K562 (cell line): ENCODE results near the gene EGLN1. TPM values are rescaled to one million over a fixed set of nuclear protein-coding genes. Genes with fewer than 3 reads are reported as not detected.

Source experiments
- ATAC-seq: fragments of 200-7000 bp; cut with Tn5 transposase; 3 replicates; pipeline ENCODE4 v1.9.1; 2020; ENCODE audit warnings: moderate library complexity
- BruUV-seq: library from RNA; stranded (reverse); fragments of 400-500 nt; replicated peaks from 2 replicates; lab custom pipeline; 2021; lab: Mats Ljungman, UMichigan
- CTCF ChIA-PET: fragments of 300-600 bp; formaldehyde crosslinking; extraction: SDS; loops from one replicate; lab custom pipeline; 2021; ENCODE audit warnings: low intra/inter-chr PET ratio; lab: Yijun Ruan, JAX
- POLR2A ChIA-PET: fragments of 300-600, 350-650 bp; sonication (Branson Sonifier 250); formaldehyde crosslinking; extraction: SDS; loops from one replicate; lab custom pipeline; 2021; ENCODE audit warnings: antibody characterized with exemption, inconsistent platforms; lab: Yijun Ruan, JAX
- DNase-seq, 4 experiments: peaks; one replicate each; pipeline versions ENCODE4 v3.0.0 to v3.0.0-alpha.2; 2011 to 2018; ENCODE audit warnings: low spot score in 3 of 4, mixed read lengths in 3 of 4; ENCODE audit errors: extremely low read depth in 1 of 4
- FAIRE-seq: peaks from 2 replicates; lab custom pipeline; 2011; peaks lifted over from hg19 to GRCh38; lab: Jason Lieb, UNC
- H2AFZ ChIP-seq: 2 replicates; pipeline ENCODE4 v1.6.0; 2011; ENCODE audit warnings: low read depth, low read length, control low read depth, inconsistent platforms
- H3K27ac ChIP-seq: fragments of 200-600 bp; 3 replicates; pipeline ENCODE4 v1.8.0; 2011; ENCODE audit warnings: low read depth, mild to moderate bottlenecking, control low read depth, inconsistent platforms, low read length, moderate library complexity, mixed read lengths; ENCODE audit errors: extremely low read depth
- H3K27me3 ChIP-seq, 2 experiments: fragments of 300-600 bp in 1 of 2; 2 replicates in 1 of 2; 3 replicates in 1 of 2; pipeline versions ENCODE4 v1.6.0 to v1.8.0; 2011; ENCODE audit warnings: inconsistent platforms in 2 of 2, low read length in 2 of 2, mild to moderate bottlenecking in 1 of 2, mixed read lengths in 1 of 2, moderate library complexity in 1 of 2; ENCODE audit not compliant: control insufficient read depth in 2 of 2, insufficient read depth in 2 of 2
- H3K36me3 ChIP-seq: fragments of 300-600 bp; 3 replicates; pipeline ENCODE4 v1.8.0; 2011; ENCODE audit warnings: mild to moderate bottlenecking, low read length, inconsistent platforms; ENCODE audit not compliant: control insufficient read depth, insufficient read depth
- H3K4me1 ChIP-seq, 2 experiments: fragments of 200-600 bp in 1 of 2; replicated peaks in 1 of 2; 2 replicates in 1 of 2; 3 replicates in 1 of 2; pipeline versions ENCODE4 v1.5.1 to v1.8.0; 2011; ENCODE audit warnings: inconsistent platforms in 2 of 2, low read length in 2 of 2, mild to moderate bottlenecking in 1 of 2, mixed read lengths in 1 of 2, moderate library complexity in 1 of 2; ENCODE audit not compliant: control insufficient read depth in 2 of 2, insufficient read depth in 2 of 2
- H3K4me2 ChIP-seq: 2 replicates; pipeline ENCODE4 v1.6.1; 2011; ENCODE audit warnings: low read length, control low read depth, inconsistent platforms, mixed read lengths; ENCODE audit not compliant: insufficient read depth
- H3K4me3 ChIP-seq: fragments of 200-600 bp; sonication (generic), shearing (Covaris generic); 2 replicates; pipeline ENCODE4 v1.5.1; 2016; ENCODE audit warnings: control low read depth, inconsistent platforms
- H3K79me2 ChIP-seq: fragments of 200-600 bp; 3 replicates; pipeline ENCODE4 v1.8.0; 2011; ENCODE audit warnings: low read length, inconsistent platforms; ENCODE audit not compliant: control insufficient read depth, insufficient read depth
- H3K9ac ChIP-seq, 2 experiments: 2 replicates each; pipeline versions ENCODE4 v1.6.0 to v1.6.1; 2011; ENCODE audit warnings: low read depth in 2 of 2, low read length in 2 of 2, control low read depth in 1 of 2, inconsistent platforms in 1 of 2, mild to moderate bottlenecking in 1 of 2, mixed read lengths in 1 of 2; ENCODE audit not compliant: insufficient read depth in 1 of 2
- H3K9me1 ChIP-seq: one replicate; pipeline ENCODE4 v1.6.0; 2011; ENCODE audit warnings: inconsistent platforms, mild to moderate bottlenecking, low read length, moderate library complexity; ENCODE audit not compliant: control insufficient read depth, insufficient read depth
- H3K9me3 ChIP-seq: replicated peaks from 2 replicates; pipeline ENCODE4 v1.5.1; 2011; ENCODE audit warnings: low read depth, low read length, inconsistent platforms; ENCODE audit not compliant: control insufficient read depth, insufficient read depth
- H4K20me1 ChIP-seq: replicated peaks from 2 replicates; pipeline ENCODE4 v1.6.1; 2011; ENCODE audit warnings: low read length, inconsistent platforms, mixed read lengths; ENCODE audit not compliant: control insufficient read depth, insufficient read depth
- ARHGAP35 ChIP-seq: fragments of 450-650 bp; IDR thresholded peaks from 2 replicates; pipeline ENCODE4 v1.6.1; 2018; ENCODE audit not compliant: partially characterized antibody
- BACH1 ChIP-seq: fragments of 200-800 bp; sonication (Bioruptor generic); IDR thresholded peaks from 2 replicates; pipeline ENCODE4 v1.6.1; 2016; ENCODE audit warnings: missing genetic modification characterization, missing compliant biosample characterization
- FIP1L1 ChIP-seq: fragments of 200-400 bp; formaldehyde crosslinking; IDR thresholded peaks from 2 replicates; pipeline ENCODE4 v1.6.1; 2018; ENCODE audit warnings: mild to moderate bottlenecking, low read depth, low read length; ENCODE audit not compliant: poor library complexity, severe bottlenecking
- FOS ChIP-seq: IDR thresholded peaks from 3 replicates; pipeline ENCODE4 v1.6.1; 2011; ENCODE audit not compliant: insufficient read length; ENCODE audit errors: extremely low read depth
- THRAP3 ChIP-seq: fragments of 450-650 bp; IDR thresholded peaks from 2 replicates; pipeline ENCODE4 v1.6.1; 2016; ENCODE audit warnings: mild to moderate bottlenecking, inconsistent platforms, borderline replicate concordance
- TRIM24 ChIP-seq, 2 experiments: fragments of 450-650 bp; IDR thresholded peaks; 2 replicates each; pipeline ENCODE4 v1.6.1; 2016
- ZC3H4 ChIP-seq: sonication (generic); formaldehyde crosslinking; IDR thresholded peaks from 2 replicates; pipeline ENCODE4 v1.9.0; 2021; ENCODE audit warnings: missing genetic modification reagents, borderline replicate concordance
- ZFP91 ChIP-seq: sonication (generic); formaldehyde crosslinking; IDR thresholded peaks from 2 replicates; pipeline ENCODE4 v1.8.0; 2022; ENCODE audit warnings: mild to moderate bottlenecking, missing genetic modification reagents
- ZKSCAN1 ChIP-seq: fragments of 150-350 bp; IDR thresholded peaks from 2 replicates; pipeline ENCODE4 v1.6.1; 2016; ENCODE audit warnings: low read depth, low read length
- ZNF3 ChIP-seq: fragments of 250-450 bp; sonication (Bioruptor Pico); IDR thresholded peaks from 2 replicates; pipeline ENCODE4 v1.5.0; 2021; ENCODE audit warnings: mild to moderate bottlenecking, moderate library complexity
- ZNF318 ChIP-seq, 2 experiments: fragments of 450-650 bp; IDR thresholded peaks; 2 replicates each; pipeline ENCODE4 v1.6.1; 2016; ENCODE audit warnings: mild to moderate bottlenecking in 2 of 2, borderline replicate concordance in 1 of 2, low read depth in 1 of 2, moderate library complexity in 1 of 2
- ZNF586 ChIP-seq: fragments of 450-650 bp; formaldehyde crosslinking; conservative IDR thresholded peaks from 2 replicates; pipeline ENCODE4 v1.4.0; 2020; ENCODE audit warnings: mild to moderate bottlenecking, moderate library complexity
- WGBS: fragments of 100-300 bp; shearing (Covaris generic); methylation state at CpG from one replicate; pipeline ENCODE4 v1.1.6; 2016; ENCODE audit warnings: low coverage, mixed read lengths; ENCODE audit not compliant: insufficient coverage; ENCODE audit errors: missing lambda C conversion rate; 5-methylcytosine and 5-hydroxymethylcytosine counted together
- in situ Hi-C: fragments of 300-500 bp; cut with MboI; formaldehyde crosslinking; loops from 4 replicates; pipeline ENCODE4 v1.15.0; 2018; ENCODE audit warnings: inconsistent platforms, mixed read lengths
- intact Hi-C: fragments of 100-400 bp; cut with micrococcal nuclease; formaldehyde crosslinking; loops from 2 replicates; pipeline ENCODE4 v1.14.2; 2022
- polyA plus RNA-seq, 8 experiments: library from polyadenylated mRNA; depleted of rRNA in 4 of 8; stranded (reverse) in 5 of 8; unstranded in 3 of 8; fragments of >200 nt; fragmentation: Nextera tagmentation in 2 of 8; fragmentation: Illumina TruSeq in 1 of 8; extraction: Ambion mirVana in 2 of 8; extraction: Trizol in 1 of 8; gene quantifications; 2 replicates each; pipeline versions ENCODE4 v1.2.1 to v1.2.3, GENCODE V29; 2011 to 2014; ENCODE audit warnings: inconsistent platforms in 1 of 8, missing spikeins in 1 of 8
- total RNA-seq, 7 experiments: library from RNA; depleted of rRNA in 6 of 7; stranded (reverse); fragments of >200 nt in 6 of 7; fragmentation: Illumina TruSeq in 2 of 7; extraction: Trizol in 2 of 7; gene quantifications; 2 replicates each; pipeline versions ENCODE4 v1.2.1 to v1.2.3, GENCODE V29; 2011 to 2021; ENCODE audit warnings: low replicate concordance in 1 of 7

EGLN1 gene
- total and polyA plus RNA-seq, 9 of the 15 experiments (the other 6 are each of a cell fraction or from before 2014, with no cell fraction given), result 5.2 to 54.3 (median 24.6) TPM

DNA sequence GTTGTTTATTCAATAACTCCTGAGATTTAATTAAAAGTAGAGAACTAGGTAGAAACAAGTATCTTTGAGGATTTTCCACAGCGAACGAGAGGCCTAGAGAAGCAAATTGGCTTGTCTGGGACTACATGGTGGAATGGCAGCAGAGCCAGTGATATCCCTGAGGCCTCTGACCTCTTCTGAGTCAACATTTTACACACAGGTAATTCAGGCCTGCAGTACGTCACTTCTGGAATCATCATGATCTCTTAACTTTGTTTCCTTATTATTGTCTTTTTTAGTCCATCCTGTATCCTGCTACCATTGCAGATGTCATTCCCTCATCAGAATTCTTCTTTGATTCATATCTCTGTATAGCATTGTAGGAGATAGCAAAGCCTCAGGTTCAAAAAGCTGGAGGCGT, 74.1 kb downstream of the EGLN1 start:
- CTCF ChIA-PET, result no interaction called here
- in situ Hi-C loops (no loop called here), intact Hi-C loops (no loop called here)
- Histone ChIP-seq H3K4me3 (no peak overlapping the region), H4K20me1 (no peaks in the 10 kb centered on the region), H3K9me3 (no peaks in the 10 kb centered on the region), H3K9ac (no peak overlapping the region), H3K79me2 (peaks cover 6% of the 10 kb centered on the region; the same call in 1 of the 3 replicates), H3K27ac (no peak overlapping the region), H3K36me3 (peaks cover 71% of the 10 kb centered on the region), H3K27me3 (no peaks in the 10 kb centered on the region), H2AFZ (no peak overlapping the region), H3K9me1 (no peaks in the 10 kb centered on the region), H3K4me1 (no peaks in the 10 kb centered on the region), H3K4me2 (no peak overlapping the region)
- no peak for ATAC-seq
- WGBS, result 93% methylated on average over 4 of the region's 4 CpGs
- BruUV-seq, result no TSS peak
- DNase-seq, result no peak
- no peak for FAIRE-seq
- POLR2A ChIA-PET, result no interaction called here
- no peak for TF ChIP-seq TRIM24 (IDR thresholded peaks at IDR 0.05)
- no peak for TF ChIP-seq ZFP91 (CRISPR knock-in tag)
- no peak for TF ChIP-seq THRAP3
- TF ChIP-seq BACH1, result no peak
- no peak for TF ChIP-seq ARHGAP35
- TF ChIP-seq ZC3H4, result no peak
- no peak for TF ChIP-seq FOS
- no peak for TF ChIP-seq FIP1L1
- TF ChIP-seq ZNF318 (IDR thresholded peaks at IDR 0.05; ENCODE audit: borderline replicate concordance in 1 of 2, low read depth in 1 of 2), result no peak
- TF ChIP-seq ZNF3 (CRISPR knock-in tag), result no peak
- TF ChIP-seq ZNF586 (CRISPR knock-in tag), result no peak
- TF ChIP-seq ZKSCAN1, result no peak
